ENCODE measurements around the gene GBE1.

The GBE1 gene

DNA sequence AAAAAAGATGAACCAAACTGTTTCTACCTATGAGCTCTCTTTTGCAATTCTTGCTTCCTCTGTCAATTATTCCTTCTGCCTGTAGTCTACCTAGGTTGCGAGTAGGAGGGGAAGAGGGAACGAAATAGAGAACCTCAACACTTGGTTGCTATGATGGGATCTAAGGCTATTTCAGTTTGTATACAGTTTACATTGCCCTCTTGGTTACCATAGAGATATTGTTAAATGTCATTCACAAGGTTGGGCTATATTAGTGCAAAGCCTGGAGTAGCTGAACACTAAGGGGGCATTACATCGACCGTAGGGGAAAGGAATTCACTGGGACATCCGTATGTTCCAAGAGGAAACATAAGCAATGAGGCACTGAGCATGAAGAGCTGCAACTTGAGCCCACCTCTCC, 276.9 kb downstream of the GBE1 start:
- Histone ChIP-seq H3K4me3 (ENCODE audit: low read length) (no peak overlapping the region), H3K9me3 (ENCODE audit: control insufficient read depth, low read depth, low read length) (no peaks in the 10 kb centered on the region), H3K36me3 (ENCODE audit: control insufficient read depth, low read depth, low read length) (no peaks in the 10 kb centered on the region), H3K27ac (ENCODE audit: low read length) (no peak overlapping the region), H3K27me3 (ENCODE audit: control insufficient read depth, insufficient read depth, low read length) (no peaks in the 10 kb centered on the region), H3K9ac (ENCODE audit: low read length) (no peak overlapping the region), H3K4me1 (ENCODE audit: control insufficient read depth, low read depth, low read length) (no peaks in the 10 kb centered on the region)

DNA sequence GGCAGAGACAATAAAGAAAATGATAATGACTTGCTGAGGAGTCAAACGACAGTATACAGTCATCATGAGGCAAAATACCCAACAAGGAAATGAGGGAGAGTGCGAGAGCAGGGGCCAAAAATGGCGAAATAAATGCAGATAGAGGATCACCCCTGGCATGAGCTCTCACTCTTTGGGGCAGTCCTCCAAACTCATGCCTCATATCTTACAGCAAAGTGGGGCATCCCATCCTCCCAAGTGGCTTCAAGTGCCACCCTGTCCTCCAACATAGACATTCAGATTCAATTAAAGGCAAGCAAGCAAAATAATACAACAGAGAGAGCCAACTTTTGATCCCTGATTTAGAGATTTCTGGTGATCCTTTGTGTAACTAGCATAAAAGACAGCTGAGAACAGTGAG, 278.4 kb downstream of the GBE1 start:
- no peak overlapping the region for H3K27ac ChIP-seq (ENCODE audit: low read length)
- H3K27me3 ChIP-seq (ENCODE audit: control insufficient read depth, insufficient read depth, low read length) = no peaks in the 10 kb centered on the region
- no peaks in the 10 kb centered on the region for H3K4me1 ChIP-seq (ENCODE audit: control insufficient read depth, low read depth, low read length)
- no peak overlapping the region for H3K9ac ChIP-seq (ENCODE audit: low read length)
- H3K9me3 ChIP-seq (ENCODE audit: control insufficient read depth, low read depth, low read length) = no peaks in the 10 kb centered on the region
- H3K36me3 ChIP-seq (ENCODE audit: control insufficient read depth, low read depth, low read length) = no peaks in the 10 kb centered on the region
- H3K4me3 ChIP-seq (ENCODE audit: low read length) = no peak overlapping the region

DNA sequence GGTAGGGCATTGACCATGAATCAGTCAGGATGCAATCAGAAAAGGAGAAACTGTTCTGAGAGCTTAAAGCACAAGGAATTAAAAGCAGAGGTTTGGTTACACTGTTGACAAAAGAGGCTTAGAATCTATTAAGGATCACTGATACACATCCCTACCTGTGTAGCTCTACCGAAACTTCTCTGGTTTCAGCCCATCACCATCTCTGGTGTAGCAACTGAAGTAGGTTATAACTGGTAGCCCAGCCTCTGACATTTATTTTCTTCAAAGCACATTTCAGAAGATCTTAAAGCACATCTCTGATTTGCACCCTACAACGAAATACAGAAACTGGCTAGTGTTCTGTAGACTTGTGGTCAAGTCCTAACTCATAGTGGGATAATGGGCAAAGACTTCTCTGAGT, 283.7 kb downstream of the GBE1 start:
- H3K4me1 ChIP-seq (ENCODE audit: control insufficient read depth, low read depth, low read length) = no peaks in the 10 kb centered on the region
- no peak overlapping the region for H3K4me3 ChIP-seq (ENCODE audit: low read length)
- no peaks in the 10 kb centered on the region for H3K27me3 ChIP-seq (ENCODE audit: control insufficient read depth, insufficient read depth, low read length)
- H3K27ac ChIP-seq (ENCODE audit: low read length) = no peak overlapping the region
- no peaks in the 10 kb centered on the region for H3K9me3 ChIP-seq (ENCODE audit: control insufficient read depth, low read depth, low read length)
- no peaks in the 10 kb centered on the region for H3K36me3 ChIP-seq (ENCODE audit: control insufficient read depth, low read depth, low read length)
- no peak overlapping the region for H3K9ac ChIP-seq (ENCODE audit: low read length)

DNA sequence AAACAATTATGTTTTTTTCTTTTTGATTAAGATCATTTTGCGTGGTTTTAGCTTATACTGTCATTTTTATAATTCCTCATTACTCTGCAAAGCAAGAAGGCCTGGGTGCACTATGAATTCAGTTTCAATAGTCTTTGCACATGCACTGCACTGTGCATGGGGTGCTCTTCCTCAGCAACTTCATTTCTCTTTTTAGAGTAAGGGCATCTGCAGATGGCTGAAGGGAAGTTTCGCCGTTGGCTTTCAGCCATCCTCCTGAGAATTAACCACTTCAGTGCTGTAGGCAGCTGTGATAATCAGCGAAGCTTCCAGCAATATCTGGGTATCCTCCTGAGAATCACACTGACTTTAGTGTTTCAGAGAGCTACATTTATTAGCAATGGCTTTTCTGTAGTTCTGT, 284.8 kb downstream of the GBE1 start:
- H3K27ac ChIP-seq (ENCODE audit: low read length) = no peak overlapping the region
- H3K27me3 ChIP-seq (ENCODE audit: control insufficient read depth, insufficient read depth, low read length) = no peaks in the 10 kb centered on the region
- H3K9me3 ChIP-seq (ENCODE audit: control insufficient read depth, low read depth, low read length) = no peaks in the 10 kb centered on the region
- H3K4me3 ChIP-seq (ENCODE audit: low read length) = no peak overlapping the region
- peaks cover 7% of the 10 kb centered on the region for H3K4me1 ChIP-seq (ENCODE audit: control insufficient read depth, low read depth, low read length)
- H3K9ac ChIP-seq (ENCODE audit: low read length) = no peak overlapping the region
- H3K36me3 ChIP-seq (ENCODE audit: control insufficient read depth, low read depth, low read length) = no peaks in the 10 kb centered on the region

DNA sequence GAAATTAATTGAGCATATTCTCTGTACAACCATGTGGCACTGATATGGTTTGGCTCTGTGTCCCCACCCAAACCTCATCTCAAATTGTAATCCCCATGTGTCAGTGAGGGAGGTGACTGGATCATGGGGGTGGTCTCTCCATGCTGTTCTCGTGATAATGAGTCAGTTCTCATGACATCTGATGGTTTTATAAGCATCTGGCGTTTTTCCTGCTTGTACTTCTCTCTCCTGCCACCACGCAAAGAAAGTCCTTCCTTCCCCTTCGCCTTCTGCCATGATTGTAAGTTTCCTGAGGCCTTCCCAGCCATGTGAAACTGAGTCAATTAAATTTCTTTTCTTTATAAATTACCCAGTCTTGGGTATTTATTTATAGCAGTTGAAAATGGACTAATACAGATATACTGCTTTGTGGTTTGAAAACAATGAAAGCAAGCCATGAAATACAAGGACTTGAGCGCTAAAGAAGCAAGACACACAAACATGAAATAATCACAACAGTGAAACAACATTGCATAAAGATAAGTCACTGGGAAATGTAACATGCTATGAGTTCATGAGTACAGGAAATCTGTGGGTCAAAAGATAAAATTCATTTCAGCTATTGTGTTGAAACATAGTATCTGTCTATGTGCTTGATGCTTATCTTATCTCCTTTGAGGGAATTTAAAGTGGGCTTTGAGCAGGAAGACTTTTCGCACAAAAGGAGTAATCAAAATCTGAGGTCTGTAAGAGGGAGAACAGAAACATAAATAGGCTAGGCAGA, 288.7 kb downstream of the GBE1 start:
- H3K27ac ChIP-seq (ENCODE audit: low read length) = no peak overlapping the region
- no peaks in the 10 kb centered on the region for H3K36me3 ChIP-seq (ENCODE audit: control insufficient read depth, low read depth, low read length)
- peaks cover 10% of the 10 kb centered on the region for H3K4me1 ChIP-seq (ENCODE audit: control insufficient read depth, low read depth, low read length)
- no peaks in the 10 kb centered on the region for H3K27me3 ChIP-seq (ENCODE audit: control insufficient read depth, insufficient read depth, low read length)
- H3K9ac ChIP-seq (ENCODE audit: low read length) = no peak overlapping the region
- no peak overlapping the region for H3K4me3 ChIP-seq (ENCODE audit: low read length)
- no peaks in the 10 kb centered on the region for H3K9me3 ChIP-seq (ENCODE audit: control insufficient read depth, low read depth, low read length)

DNA sequence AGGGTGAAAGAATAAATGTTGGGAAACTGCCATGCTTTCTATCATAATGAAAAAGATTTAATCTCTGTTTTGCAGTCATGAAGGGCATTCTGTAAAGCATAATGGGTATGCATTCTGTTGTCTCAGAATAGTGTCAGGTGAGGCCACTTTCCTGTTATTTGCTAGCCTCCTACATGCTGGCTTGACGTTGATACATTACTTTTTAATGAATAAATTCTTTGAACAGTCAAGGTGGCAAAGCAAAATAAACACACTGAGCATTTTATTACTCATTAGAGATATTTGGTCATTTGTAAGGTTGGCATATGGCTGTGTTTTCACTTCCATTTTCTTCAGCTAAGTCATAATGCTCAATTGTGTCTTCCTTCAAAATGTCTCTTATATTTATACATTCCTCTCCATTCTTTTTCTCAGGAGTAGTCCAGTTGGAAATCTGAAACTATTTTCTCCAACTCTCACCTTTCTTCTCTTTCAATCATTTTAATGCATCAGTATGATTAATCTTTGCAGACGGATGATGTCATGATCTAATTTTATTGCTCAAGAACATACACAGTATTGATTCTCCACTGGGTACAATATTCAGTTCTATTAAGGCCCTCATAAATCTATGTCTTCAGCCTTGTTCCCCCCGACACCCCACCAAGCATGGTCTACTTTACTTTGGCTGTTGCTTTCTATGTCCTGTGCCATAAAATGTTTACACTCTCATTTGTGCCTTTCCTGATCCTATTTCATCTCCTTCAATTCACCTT, 290.7 kb downstream of the GBE1 start:
- H3K27ac ChIP-seq (ENCODE audit: low read length) = no peak overlapping the region
- H3K4me3 ChIP-seq (ENCODE audit: low read length) = no peak overlapping the region
- H3K4me1 ChIP-seq (ENCODE audit: control insufficient read depth, low read depth, low read length) = peaks cover 10% of the 10 kb centered on the region

DNA sequence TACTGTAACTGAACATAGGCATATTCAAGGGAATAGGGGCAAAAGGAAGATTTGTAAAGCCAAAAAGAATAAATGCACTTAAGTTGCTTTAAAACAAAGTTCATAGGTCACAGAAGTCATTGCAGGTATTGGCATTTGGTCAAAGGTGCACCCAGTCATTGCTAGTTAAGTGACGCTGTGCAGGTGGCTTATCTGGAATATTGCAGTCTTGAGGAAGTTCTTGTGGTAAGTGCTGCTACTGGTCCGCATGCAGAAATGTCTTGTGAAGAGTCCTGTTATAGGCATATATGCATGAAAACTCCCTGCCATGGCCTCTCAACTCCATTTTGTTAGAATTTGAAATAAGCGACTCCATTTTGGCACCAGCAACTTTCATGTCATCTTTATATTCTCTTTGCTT, 293.1 kb downstream of the GBE1 start:
- Histone ChIP-seq H3K4me1 (ENCODE audit: control insufficient read depth, low read depth, low read length) (peaks cover 10% of the 10 kb centered on the region), H3K27me3 (ENCODE audit: control insufficient read depth, insufficient read depth, low read length) (no peaks in the 10 kb centered on the region)

More for the DNA sequence above, 290.7 kb downstream of the GBE1 start:
- no peak overlapping the region for H3K9ac ChIP-seq (ENCODE audit: low read length)
- no peaks in the 10 kb centered on the region for H3K9me3 ChIP-seq (ENCODE audit: control insufficient read depth, low read depth, low read length)
- H3K27me3 ChIP-seq (ENCODE audit: control insufficient read depth, insufficient read depth, low read length) = no peaks in the 10 kb centered on the region
- H3K36me3 ChIP-seq (ENCODE audit: control insufficient read depth, low read depth, low read length) = no peaks in the 10 kb centered on the region

DNA sequence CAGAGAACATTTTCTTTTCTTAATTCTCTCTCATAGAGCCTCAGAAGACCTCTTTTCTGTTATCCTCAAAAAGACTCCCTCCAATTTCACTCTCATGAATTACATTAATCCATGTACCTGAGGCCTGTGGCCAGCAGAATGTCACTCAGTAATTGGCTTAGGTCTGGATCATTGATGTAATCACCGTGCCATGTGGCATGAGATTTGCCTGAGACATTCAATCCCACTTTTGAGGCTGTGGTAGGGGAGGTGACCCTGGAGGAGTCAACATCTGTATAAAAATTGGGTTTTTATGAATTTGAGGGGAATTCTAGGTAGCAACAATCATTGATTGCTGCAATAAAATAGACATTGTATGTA, 295.3 kb downstream of the GBE1 start:
- Histone ChIP-seq H3K4me3 (ENCODE audit: low read length) (no peak overlapping the region), H3K36me3 (ENCODE audit: control insufficient read depth, low read depth, low read length) (no peaks in the 10 kb centered on the region), H3K4me1 (ENCODE audit: control insufficient read depth, low read depth, low read length) (peaks cover 3% of the 10 kb centered on the region), H3K27me3 (ENCODE audit: control insufficient read depth, insufficient read depth, low read length) (no peaks in the 10 kb centered on the region), H3K27ac (ENCODE audit: low read length) (no peak overlapping the region), H3K9me3 (ENCODE audit: control insufficient read depth, low read depth, low read length) (no peaks in the 10 kb centered on the region), H3K9ac (ENCODE audit: low read length) (no peak overlapping the region)

More for the DNA sequence above, 293.1 kb downstream of the GBE1 start:
- Histone ChIP-seq H3K9ac (ENCODE audit: low read length) (no peak overlapping the region), H3K9me3 (ENCODE audit: control insufficient read depth, low read depth, low read length) (no peaks in the 10 kb centered on the region), H3K4me3 (ENCODE audit: low read length) (no peak overlapping the region), H3K36me3 (ENCODE audit: control insufficient read depth, low read depth, low read length) (no peaks in the 10 kb centered on the region), H3K27ac (ENCODE audit: low read length) (no peak overlapping the region)

DNA sequence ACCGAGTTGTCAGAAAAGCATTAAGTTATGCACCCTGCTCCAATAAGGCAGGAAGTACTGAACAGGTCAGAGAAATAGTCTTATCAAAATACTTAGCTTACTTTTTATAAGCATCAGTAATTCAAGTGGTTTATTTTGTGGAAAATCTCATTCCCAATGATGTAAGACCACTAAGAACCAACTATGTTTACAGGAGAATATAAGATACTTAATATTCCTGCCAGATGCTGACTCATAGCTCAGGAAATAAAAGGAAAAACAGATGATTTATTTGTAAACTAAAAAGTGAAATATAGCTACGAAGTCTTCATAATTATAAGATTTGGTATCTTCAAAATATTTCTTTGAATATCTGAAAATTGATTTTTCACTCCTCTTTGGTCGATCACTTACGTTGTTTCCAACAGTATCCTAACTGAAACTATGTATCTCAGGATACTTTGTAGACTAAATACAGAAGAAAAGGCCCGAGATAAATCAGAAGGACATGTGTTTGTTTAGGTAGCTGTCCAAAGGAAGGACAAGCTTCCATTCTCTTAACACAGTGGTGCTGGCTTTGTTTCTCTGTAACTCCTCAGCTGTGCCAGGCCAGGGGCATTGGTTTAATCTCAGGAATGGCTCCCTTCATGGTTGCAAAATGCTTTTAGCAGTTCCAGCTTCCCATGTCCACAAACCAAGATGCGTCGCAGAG, 295.8 kb downstream of the GBE1 start:
- H3K4me1 ChIP-seq (ENCODE audit: control insufficient read depth, low read depth, low read length) = peaks cover 3% of the 10 kb centered on the region
- H3K27me3 ChIP-seq (ENCODE audit: control insufficient read depth, insufficient read depth, low read length) = no peaks in the 10 kb centered on the region
- H3K36me3 ChIP-seq (ENCODE audit: control insufficient read depth, low read depth, low read length) = no peaks in the 10 kb centered on the region

DNA sequence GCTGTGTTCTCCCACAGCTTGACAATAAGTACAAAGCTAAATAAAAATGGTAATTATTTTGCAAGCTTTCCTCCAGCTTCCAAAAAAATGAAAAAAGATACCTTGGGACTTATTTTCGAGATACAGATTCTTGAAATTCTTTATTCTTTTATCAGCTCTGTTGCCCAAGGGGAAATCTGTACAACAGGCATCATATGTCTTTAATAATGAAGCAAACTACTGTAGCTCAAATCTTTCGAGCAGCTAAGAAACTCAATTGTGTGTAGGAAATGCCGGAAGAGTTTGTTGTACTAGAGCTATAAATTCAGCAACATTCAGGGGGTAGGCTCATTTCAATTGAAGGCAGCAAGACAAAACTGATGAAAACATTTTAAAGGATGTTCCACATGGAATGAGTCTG, 297.7 kb downstream of the GBE1 start:
- Histone ChIP-seq H3K36me3 (ENCODE audit: control insufficient read depth, low read depth, low read length) (no peaks in the 10 kb centered on the region), H3K9me3 (ENCODE audit: control insufficient read depth, low read depth, low read length) (no peaks in the 10 kb centered on the region), H3K4me3 (ENCODE audit: low read length) (no peak overlapping the region), H3K27me3 (ENCODE audit: control insufficient read depth, insufficient read depth, low read length) (no peaks in the 10 kb centered on the region), H3K27ac (ENCODE audit: low read length) (no peak overlapping the region), H3K4me1 (ENCODE audit: control insufficient read depth, low read depth, low read length) (no peaks in the 10 kb centered on the region), H3K9ac (ENCODE audit: low read length) (no peak overlapping the region)

More for the DNA sequence above, 295.8 kb downstream of the GBE1 start:
- Histone ChIP-seq H3K9me3 (ENCODE audit: control insufficient read depth, low read depth, low read length) (no peaks in the 10 kb centered on the region), H3K9ac (ENCODE audit: low read length) (no peak overlapping the region), H3K27ac (ENCODE audit: low read length) (no peak overlapping the region), H3K4me3 (ENCODE audit: low read length) (no peak overlapping the region)

DNA sequence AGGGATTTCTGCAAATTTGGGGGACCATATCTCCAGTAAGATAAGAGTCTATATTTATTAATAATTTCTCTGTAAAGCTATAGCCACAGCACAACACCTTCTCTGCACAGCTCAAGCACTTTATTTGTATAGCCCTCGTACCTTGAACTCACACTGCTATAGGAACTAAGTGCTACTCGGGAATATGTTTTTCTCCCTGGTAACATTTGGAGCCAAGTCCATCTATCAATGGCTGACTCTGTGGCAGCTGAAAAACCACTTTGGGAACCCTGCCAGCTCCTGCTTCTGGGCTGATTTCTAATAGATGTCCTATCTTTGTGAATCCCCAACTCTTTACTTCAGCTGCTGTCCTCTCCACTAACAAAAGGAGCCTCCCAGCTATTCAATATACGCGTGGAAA, 298.5 kb downstream of the GBE1 start:
- Histone ChIP-seq H3K36me3 (ENCODE audit: control insufficient read depth, low read depth, low read length) (no peaks in the 10 kb centered on the region), H3K9ac (ENCODE audit: low read length) (no peak overlapping the region), H3K27ac (ENCODE audit: low read length) (no peak overlapping the region)

More for the DNA sequence above, 298.5 kb downstream of the GBE1 start:
- Histone ChIP-seq H3K4me1 (ENCODE audit: control insufficient read depth, low read depth, low read length) (no peaks in the 10 kb centered on the region), H3K9me3 (ENCODE audit: control insufficient read depth, low read depth, low read length) (no peaks in the 10 kb centered on the region), H3K4me3 (ENCODE audit: low read length) (no peak overlapping the region), H3K27me3 (ENCODE audit: control insufficient read depth, insufficient read depth, low read length) (no peaks in the 10 kb centered on the region)

Data from iPS-18a (cell line).